ENCODE results near the gene DRC1.

Gene DRC1

DNA sequence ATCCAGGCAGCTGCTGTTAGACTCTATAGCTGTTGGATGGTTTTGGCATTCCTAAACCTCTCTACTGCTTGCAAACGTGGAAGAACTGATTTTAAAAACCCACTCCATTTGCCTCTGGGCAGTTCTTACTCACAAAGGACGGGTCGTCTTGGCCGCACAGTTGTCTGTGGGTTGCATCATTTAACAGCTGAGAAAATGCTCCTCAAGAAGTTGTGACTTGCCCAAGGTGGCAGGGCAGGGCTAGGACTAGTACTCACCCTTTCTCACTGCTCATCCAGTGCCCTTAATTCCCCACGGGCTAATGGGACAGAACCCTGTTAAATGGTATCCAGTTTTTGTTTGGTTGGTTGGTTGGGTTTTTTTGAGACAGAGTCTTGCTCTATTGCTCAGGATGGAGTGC is 997 bp upstream of the DRC1 start:
- H2BK5ac ChIP-seq (ENCODE audit: low read length) = no peak overlapping the region
- H4K8ac ChIP-seq (ENCODE audit: low read depth, low read length) = no peak overlapping the region
- no peak overlapping the region for H3K9ac ChIP-seq (ENCODE audit: low read length)
- no peak overlapping the region for H4K5ac ChIP-seq (ENCODE audit: low read length)
- H3K79me2 ChIP-seq (ENCODE audit: control insufficient read depth, insufficient read depth, low read length) = no peaks in the 10 kb centered on the region
- no peak overlapping the region for H2AK5ac ChIP-seq (ENCODE audit: low read length)
- H3K27ac ChIP-seq (ENCODE audit: low read depth, low read length) = no peak overlapping the region
- H2BK120ac ChIP-seq (ENCODE audit: low read depth, low read length) = no peak overlapping the region
- H3K4ac ChIP-seq (ENCODE audit: low read depth, low read length) = no peak overlapping the region
- no peak overlapping the region for H2BK15ac ChIP-seq (replicated peaks; ENCODE audit: low read depth)
- no peak overlapping the region for H3K56ac ChIP-seq (ENCODE audit: low read length)
- no peak for DNase-seq
- WGBS (ENCODE audit: extremely low coverage, insufficient coverage, low lambda C conversion rate) = no CpG with 5 or more reads among the region's 5 CpGs
- H3K18ac ChIP-seq (ENCODE audit: low read length) = no peak overlapping the region
- H3K4me3 ChIP-seq (ENCODE audit: low read length) = no peak overlapping the region
- H3K23ac ChIP-seq (ENCODE audit: low read length) = no peak overlapping the region
- H3K79me1 ChIP-seq (ENCODE audit: low read length) = no peaks in the 10 kb centered on the region
- no peaks in the 10 kb centered on the region for H3K36me3 ChIP-seq (ENCODE audit: control insufficient read depth, insufficient read depth, low read length)
- no peaks in the 10 kb centered on the region for H3K27me3 ChIP-seq (ENCODE audit: insufficient read depth, low read length, poor library complexity)
- peaks cover 2% of the 10 kb centered on the region for H3K4me1 ChIP-seq (ENCODE audit: control insufficient read depth, low read depth, low read length)
- H3K4me2 ChIP-seq (ENCODE audit: low read length) = no peak overlapping the region

DNA sequence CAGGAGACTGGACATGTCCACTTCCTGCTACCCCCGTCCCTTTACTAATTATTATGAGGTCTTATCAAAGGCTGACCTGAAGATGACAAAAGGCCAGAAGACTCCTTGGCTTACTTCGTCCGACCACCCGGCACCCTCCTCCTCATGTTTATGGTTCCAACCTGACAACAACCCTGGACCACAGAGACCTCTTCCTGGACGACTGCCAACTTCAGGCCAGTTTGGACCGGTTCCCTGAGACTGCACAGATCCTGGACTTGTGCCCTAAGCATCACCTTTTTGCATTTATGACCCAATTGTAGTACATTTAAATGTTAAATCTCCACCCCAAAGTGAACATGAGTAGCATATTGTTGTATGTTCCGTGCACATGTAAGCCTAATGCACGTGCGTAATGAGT is 5.8 kb downstream of the DRC1 start:
- DNase-seq = no peak
- Histone ChIP-seq H3K4me3 (ENCODE audit: low read length) (no peak overlapping the region), H3K36me3 (ENCODE audit: control insufficient read depth, insufficient read depth, low read length) (no peaks in the 10 kb centered on the region), H3K27me3 (ENCODE audit: insufficient read depth, low read length, poor library complexity) (no peaks in the 10 kb centered on the region), H3K56ac (ENCODE audit: low read length) (no peak overlapping the region), H2BK15ac (replicated peaks; ENCODE audit: low read depth) (no peak overlapping the region), H3K18ac (ENCODE audit: low read length) (no peak overlapping the region), H3K4me1 (ENCODE audit: control insufficient read depth, low read depth, low read length) (no peaks in the 10 kb centered on the region), H3K4me2 (ENCODE audit: low read length) (no peak overlapping the region), H2AK5ac (ENCODE audit: low read length) (no peak overlapping the region), H3K9ac (ENCODE audit: low read length) (no peak overlapping the region), H2BK5ac (ENCODE audit: low read length) (no peak overlapping the region), H3K4ac (ENCODE audit: low read depth, low read length) (no peak overlapping the region), H3K27ac (ENCODE audit: low read depth, low read length) (no peak overlapping the region), H3K79me2 (ENCODE audit: control insufficient read depth, insufficient read depth, low read length) (no peaks in the 10 kb centered on the region), H3K23ac (ENCODE audit: low read length) (no peak overlapping the region), H4K8ac (ENCODE audit: low read depth, low read length) (no peak overlapping the region), H2BK120ac (ENCODE audit: low read depth, low read length) (no peak overlapping the region), H4K5ac (ENCODE audit: low read length) (no peak overlapping the region), H3K79me1 (ENCODE audit: low read length) (no peaks in the 10 kb centered on the region)
- no CpG with 5 or more reads among the region's 9 CpGs for WGBS (ENCODE audit: extremely low coverage, insufficient coverage, low lambda C conversion rate)

DNA sequence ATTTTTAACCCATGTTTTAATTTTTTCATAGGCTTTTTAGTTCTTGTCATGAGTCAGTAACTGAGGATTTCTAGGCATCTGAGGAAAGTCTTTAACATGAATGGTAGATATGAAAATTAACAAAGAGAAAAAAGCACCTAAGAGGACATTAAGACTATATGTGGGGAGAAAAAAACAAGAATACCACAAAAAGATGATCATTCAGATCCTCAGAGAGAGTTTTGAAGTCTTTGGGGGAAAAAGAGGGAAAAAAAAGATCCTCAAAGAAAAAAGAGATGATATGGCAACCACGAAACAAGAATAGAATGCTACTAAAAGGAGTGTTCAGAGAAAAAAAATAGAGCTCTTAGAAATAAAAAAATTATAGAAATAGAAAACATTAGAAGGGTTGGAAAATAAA is 8.1 kb downstream of the DRC1 start:
- no peak overlapping the region for H2AK5ac ChIP-seq (ENCODE audit: low read length)
- DNase-seq = no peak
- H3K79me2 ChIP-seq (ENCODE audit: control insufficient read depth, insufficient read depth, low read length) = no peaks in the 10 kb centered on the region
- no peak overlapping the region for H3K4me2 ChIP-seq (ENCODE audit: low read length)
- H3K79me1 ChIP-seq (ENCODE audit: low read length) = no peaks in the 10 kb centered on the region
- no CpG with 5 or more reads among the region's 1 CpG for WGBS (ENCODE audit: extremely low coverage, insufficient coverage, low lambda C conversion rate)
- H4K8ac ChIP-seq (ENCODE audit: low read depth, low read length) = no peak overlapping the region
- no peak overlapping the region for H2BK5ac ChIP-seq (ENCODE audit: low read length)
- no peak overlapping the region for H2BK15ac ChIP-seq (replicated peaks; ENCODE audit: low read depth)
- no peak overlapping the region for H4K5ac ChIP-seq (ENCODE audit: low read length)
- no peak overlapping the region for H3K4me3 ChIP-seq (ENCODE audit: low read length)
- no peaks in the 10 kb centered on the region for H3K4me1 ChIP-seq (ENCODE audit: control insufficient read depth, low read depth, low read length)
- H2BK120ac ChIP-seq (ENCODE audit: low read depth, low read length) = no peak overlapping the region
- H3K18ac ChIP-seq (ENCODE audit: low read length) = no peak overlapping the region
- H3K23ac ChIP-seq (ENCODE audit: low read length) = no peak overlapping the region
- no peak overlapping the region for H3K4ac ChIP-seq (ENCODE audit: low read depth, low read length)
- no peaks in the 10 kb centered on the region for H3K27me3 ChIP-seq (ENCODE audit: insufficient read depth, low read length, poor library complexity)
- H3K56ac ChIP-seq (ENCODE audit: low read length) = no peak overlapping the region
- H3K9ac ChIP-seq (ENCODE audit: low read length) = no peak overlapping the region
- H3K27ac ChIP-seq (ENCODE audit: low read depth, low read length) = no peak overlapping the region
- H3K36me3 ChIP-seq (ENCODE audit: control insufficient read depth, insufficient read depth, low read length) = no peaks in the 10 kb centered on the region

DNA sequence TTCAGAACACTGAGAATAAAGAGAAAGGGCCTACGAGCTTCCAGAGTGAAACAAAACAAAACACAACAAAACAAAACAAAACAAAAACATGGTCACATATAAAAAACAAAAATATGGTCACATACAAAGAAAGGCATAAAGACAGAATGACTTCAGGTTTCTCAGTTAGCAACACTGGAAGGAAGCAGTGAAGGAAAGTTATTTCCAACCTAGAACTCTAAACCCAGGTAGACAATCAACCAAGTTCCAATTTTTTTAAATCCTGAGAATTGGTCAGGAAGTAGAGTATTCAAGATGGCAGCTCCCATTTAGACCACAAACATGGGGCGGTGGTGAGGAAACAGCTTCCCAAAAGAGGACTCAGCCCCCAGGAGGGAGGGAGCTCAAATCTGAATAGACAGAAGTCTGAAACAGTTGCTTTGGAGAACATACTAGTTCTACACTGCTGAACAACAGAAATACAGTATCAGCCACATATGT is 9.1 kb downstream of the DRC1 start:
- WGBS (ENCODE audit: extremely low coverage, insufficient coverage, low lambda C conversion rate) = no CpG with 5 or more reads among the region's 2 CpGs
- Histone ChIP-seq H3K36me3 (ENCODE audit: control insufficient read depth, insufficient read depth, low read length) (no peaks in the 10 kb centered on the region), H3K18ac (ENCODE audit: low read length) (no peak overlapping the region), H4K8ac (ENCODE audit: low read depth, low read length) (no peak overlapping the region), H3K79me1 (ENCODE audit: low read length) (no peaks in the 10 kb centered on the region), H3K4me3 (ENCODE audit: low read length) (no peak overlapping the region), H3K9ac (ENCODE audit: low read length) (no peak overlapping the region), H2BK15ac (replicated peaks; ENCODE audit: low read depth) (no peak overlapping the region), H3K4me1 (ENCODE audit: control insufficient read depth, low read depth, low read length) (no peaks in the 10 kb centered on the region), H3K23ac (ENCODE audit: low read length) (no peak overlapping the region), H4K5ac (ENCODE audit: low read length) (no peak overlapping the region), H3K4ac (ENCODE audit: low read depth, low read length) (no peak overlapping the region), H3K56ac (ENCODE audit: low read length) (no peak overlapping the region), H2BK5ac (ENCODE audit: low read length) (no peak overlapping the region), H3K79me2 (ENCODE audit: control insufficient read depth, insufficient read depth, low read length) (no peaks in the 10 kb centered on the region), H3K27ac (ENCODE audit: low read depth, low read length) (no peak overlapping the region), H3K4me2 (ENCODE audit: low read length) (no peak overlapping the region), H2BK120ac (ENCODE audit: low read depth, low read length) (no peak overlapping the region), H2AK5ac (ENCODE audit: low read length) (no peak overlapping the region), H3K27me3 (ENCODE audit: insufficient read depth, low read length, poor library complexity) (no peaks in the 10 kb centered on the region)
- no peak for DNase-seq

DNA sequence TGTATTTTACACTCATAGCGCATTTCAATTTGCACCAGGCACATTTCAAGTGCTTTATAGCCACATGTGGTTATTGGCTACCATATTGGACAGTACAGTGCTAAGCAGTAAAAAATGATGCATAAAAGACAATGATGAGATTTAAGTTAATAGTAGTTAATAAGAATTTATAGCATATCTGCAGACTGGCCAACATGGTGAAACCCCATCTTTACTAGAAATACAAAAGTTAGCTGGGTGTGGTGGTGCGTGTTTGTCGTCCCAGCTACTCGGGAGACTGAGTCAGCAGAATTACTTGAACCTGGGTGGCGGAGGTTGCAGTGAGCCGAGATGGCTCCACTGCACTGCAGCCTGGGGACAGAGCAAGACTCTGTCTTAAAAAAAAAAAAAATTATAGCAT is 9.7 kb downstream of the DRC1 start:
- no peak overlapping the region for H3K18ac ChIP-seq (ENCODE audit: low read length)
- no peak overlapping the region for H2BK15ac ChIP-seq (replicated peaks; ENCODE audit: low read depth)
- no peaks in the 10 kb centered on the region for H3K79me2 ChIP-seq (ENCODE audit: control insufficient read depth, insufficient read depth, low read length)
- no peak overlapping the region for H4K5ac ChIP-seq (ENCODE audit: low read length)
- H3K9ac ChIP-seq (ENCODE audit: low read length) = no peak overlapping the region
- H3K4me1 ChIP-seq (ENCODE audit: control insufficient read depth, low read depth, low read length) = no peaks in the 10 kb centered on the region
- H3K36me3 ChIP-seq (ENCODE audit: control insufficient read depth, insufficient read depth, low read length) = no peaks in the 10 kb centered on the region
- no peak overlapping the region for H2AK5ac ChIP-seq (ENCODE audit: low read length)
- H3K23ac ChIP-seq (ENCODE audit: low read length) = no peak overlapping the region
- no peak overlapping the region for H3K27ac ChIP-seq (ENCODE audit: low read depth, low read length)
- no peak overlapping the region for H3K4me3 ChIP-seq (ENCODE audit: low read length)
- no peak overlapping the region for H4K8ac ChIP-seq (ENCODE audit: low read depth, low read length)
- WGBS (ENCODE audit: extremely low coverage, insufficient coverage, low lambda C conversion rate) = no CpG with 5 or more reads among the region's 6 CpGs
- H3K4ac ChIP-seq (ENCODE audit: low read depth, low read length) = no peak overlapping the region
- H2BK5ac ChIP-seq (ENCODE audit: low read length) = no peak overlapping the region
- H3K27me3 ChIP-seq (ENCODE audit: insufficient read depth, low read length, poor library complexity) = no peaks in the 10 kb centered on the region
- no peaks in the 10 kb centered on the region for H3K79me1 ChIP-seq (ENCODE audit: low read length)
- H3K56ac ChIP-seq (ENCODE audit: low read length) = no peak overlapping the region
- no peak overlapping the region for H2BK120ac ChIP-seq (ENCODE audit: low read depth, low read length)
- no peak for DNase-seq
- H3K4me2 ChIP-seq (ENCODE audit: low read length) = no peak overlapping the region

DNA sequence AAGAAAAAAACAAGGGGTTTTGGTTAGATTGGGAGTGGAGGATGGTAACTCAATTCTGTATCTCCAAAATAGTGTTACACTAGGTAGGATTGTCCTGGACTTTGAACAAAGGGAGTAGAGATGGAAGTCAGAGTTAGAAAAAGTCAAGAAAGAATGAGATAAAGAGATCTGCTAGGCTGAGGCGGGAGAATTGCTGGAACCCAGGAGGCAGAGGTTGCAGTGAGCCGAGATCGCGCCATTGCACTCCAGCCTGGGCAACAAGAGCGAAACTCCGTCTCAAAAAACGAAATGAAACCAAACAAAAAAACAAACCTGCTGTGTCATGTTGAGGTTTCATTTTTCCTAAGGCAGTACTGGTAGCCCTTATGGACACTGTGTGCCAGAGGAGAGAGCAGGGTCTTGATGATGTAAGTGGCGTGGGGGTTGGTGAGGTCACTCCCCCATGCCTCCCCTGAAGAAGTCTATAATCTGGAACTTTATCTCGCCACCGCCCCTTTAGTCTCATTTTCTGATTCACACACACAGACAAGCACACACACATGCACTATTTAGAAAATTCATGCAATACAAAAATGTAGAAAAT is 10.5 kb downstream of the DRC1 start:
- H3K79me2 ChIP-seq (ENCODE audit: control insufficient read depth, insufficient read depth, low read length) = no peaks in the 10 kb centered on the region
- H3K27ac ChIP-seq (ENCODE audit: low read depth, low read length) = no peak overlapping the region
- no peak overlapping the region for H3K23ac ChIP-seq (ENCODE audit: low read length)
- H2BK5ac ChIP-seq (ENCODE audit: low read length) = no peak overlapping the region
- no peak overlapping the region for H3K4me2 ChIP-seq (ENCODE audit: low read length)
- H4K5ac ChIP-seq (ENCODE audit: low read length) = no peak overlapping the region
- no peak overlapping the region for H2AK5ac ChIP-seq (ENCODE audit: low read length)
- no peak overlapping the region for H3K4ac ChIP-seq (ENCODE audit: low read depth, low read length)
- H3K56ac ChIP-seq (ENCODE audit: low read length) = no peak overlapping the region
- H4K8ac ChIP-seq (ENCODE audit: low read depth, low read length) = no peak overlapping the region
- no peaks in the 10 kb centered on the region for H3K36me3 ChIP-seq (ENCODE audit: control insufficient read depth, insufficient read depth, low read length)
- no peak overlapping the region for H3K18ac ChIP-seq (ENCODE audit: low read length)
- no peaks in the 10 kb centered on the region for H3K79me1 ChIP-seq (ENCODE audit: low read length)
- H3K9ac ChIP-seq (ENCODE audit: low read length) = no peak overlapping the region
- H3K4me3 ChIP-seq (ENCODE audit: low read length) = no peak overlapping the region
- no CpG with 5 or more reads among the region's 10 CpGs for WGBS (ENCODE audit: extremely low coverage, insufficient coverage, low lambda C conversion rate)
- no peak overlapping the region for H2BK120ac ChIP-seq (ENCODE audit: low read depth, low read length)
- no peaks in the 10 kb centered on the region for H3K27me3 ChIP-seq (ENCODE audit: insufficient read depth, low read length, poor library complexity)
- DNase-seq = no peak
- H3K4me1 ChIP-seq (ENCODE audit: control insufficient read depth, low read depth, low read length) = no peaks in the 10 kb centered on the region
- H2BK15ac ChIP-seq (replicated peaks; ENCODE audit: low read depth) = no peak overlapping the region

Data from mesendoderm (in vitro differentiated cells).